Lung (tissue), 12 donors: ENCODE measurements around the gene CAMK4. TPM values are rescaled to one million over a fixed set of nuclear protein-coding genes. Genes with fewer than 3 reads are reported as not detected.

ENCODE experiments used
- ATAC-seq: fragments of 200-7000 bp; cut with Tn5 transposase; one replicate; pipeline ENCODE4 v1.9.1; 2020; ENCODE audit warnings: moderate number of reproducible peaks; ENCODE audit not compliant: insufficient read depth, low FRiP score
- DNase-seq, 3 donors: peaks; one replicate each; pipeline ENCODE4 v3.0.0-alpha.2; 2013 to 2017
- H3K27ac ChIP-seq, 2 donors: one replicate each; pipeline ENCODE4 v1.5.1; 2013; ENCODE audit warnings: mild to moderate bottlenecking in 2 of 2, moderate library complexity in 2 of 2, control low read depth in 1 of 2, inconsistent platforms in 1 of 2, low read depth in 1 of 2, low read length in 1 of 2
- H3K27me3 ChIP-seq, 3 donors: one replicate each; pipeline ENCODE4 v1.5.1; 2013; ENCODE audit warnings: low read length in 2 of 3; ENCODE audit not compliant: control insufficient read depth in 3 of 3, insufficient read depth in 3 of 3
- H3K36me3 ChIP-seq, 4 donors: one replicate each; pipeline ENCODE4 v1.5.1; 2013; ENCODE audit warnings: low read length in 4 of 4, mild to moderate bottlenecking in 1 of 4, moderate library complexity in 1 of 4; ENCODE audit not compliant: control insufficient read depth in 4 of 4, insufficient read depth in 4 of 4
- H3K4me1 ChIP-seq, 5 donors: one replicate each; pipeline ENCODE4 v1.5.1; 2013; ENCODE audit warnings: low read length in 5 of 5, mild to moderate bottlenecking in 2 of 5, moderate library complexity in 1 of 5; ENCODE audit not compliant: control insufficient read depth in 5 of 5, insufficient read depth in 5 of 5
- H3K4me3 ChIP-seq: one replicate; pipeline ENCODE4 v1.5.1; 2013; ENCODE audit warnings: mild to moderate bottlenecking, control low read depth, moderate library complexity
- H3K9ac ChIP-seq, 2 donors: one replicate each; pipeline ENCODE4 v1.5.1; 2013; ENCODE audit warnings: low read length in 2 of 2, control low read depth in 1 of 2; ENCODE audit not compliant: insufficient read depth in 1 of 2
- H3K9me3 ChIP-seq, 4 donors: one replicate each; pipeline ENCODE4 v1.5.1; 2013; ENCODE audit warnings: low read length in 3 of 4, mild to moderate bottlenecking in 1 of 4, moderate library complexity in 1 of 4; ENCODE audit not compliant: control insufficient read depth in 4 of 4, insufficient read depth in 3 of 4
- WGBS, 2 donors: extraction: QIAGEN DNeasy Blood & Tissue Kit; methylation state at CpG; one replicate each; pipeline ENCODE4 v1.1.7; 2013; 5-methylcytosine and 5-hydroxymethylcytosine counted together
- polyA plus RNA-seq, 2 donors: library from polyadenylated mRNA; stranded (reverse); fragments of 200-250 nt; gene quantifications; one replicate each; pipeline ENCODE4 v1.2.1, GENCODE V29; 2013
- total RNA-seq, 2 donors: library from RNA; depleted of rRNA in 1 of 2; stranded (reverse); fragments of >200 nt in 1 of 2; gene quantifications; one replicate each; pipeline ENCODE4 v1.2.1, GENCODE V29; 2014 to 2021
- TF ChIP-seq, protein P1 (sequence below): IDR thresholded peaks from 2 replicates; pipeline ENCODE4 v1.5.1; 2012; ENCODE audit warnings: mild to moderate bottlenecking; ENCODE audit errors: control extremely low read depth, extremely low read depth
- donor health status: control.
- donor health status: control.
- donor health status: Bipolar disorder and iron deficiency.
- donor health status: healthy.
- donor health status: DM: yes; HTN: yes; CAD: no.

The CAMK4 gene
- total and polyA plus RNA-seq, 4 donors, result 0.18 to 27.7 (median 0.73) TPM

DNA sequence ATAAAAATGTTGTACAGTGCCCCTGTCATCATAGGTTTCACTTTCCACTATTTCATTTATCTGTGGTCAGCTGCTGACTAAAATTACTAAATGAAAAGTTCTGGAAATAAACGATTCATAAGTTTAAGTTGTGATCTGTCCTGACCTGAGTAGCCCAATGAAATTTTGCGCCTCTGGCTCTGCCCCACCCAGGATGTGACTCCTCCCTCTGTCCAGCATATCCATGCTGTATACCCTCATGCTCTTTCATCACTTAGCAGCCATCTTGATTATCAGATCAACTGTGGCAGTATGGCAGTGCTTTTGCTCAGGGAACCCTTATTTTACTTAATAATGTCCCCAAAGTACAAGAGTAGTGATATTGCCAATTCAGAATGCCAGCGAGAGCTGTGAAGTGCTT lies 190.9 kb downstream of the CAMK4 start:
- DNase-seq (no peak), ATAC-seq (no peak)
- Histone ChIP-seq H3K4me1 (no peaks in the 10 kb centered on the region), H3K4me3 (no peak overlapping the region), H3K9ac (no peak overlapping the region), H3K36me3 (no peaks in the 10 kb centered on the region), H3K27ac (no peak overlapping the region), H3K9me3 (no peaks in the 10 kb centered on the region), H3K27me3 (no peaks in the 10 kb centered on the region)
- TF ChIP-seq, protein P1, sequence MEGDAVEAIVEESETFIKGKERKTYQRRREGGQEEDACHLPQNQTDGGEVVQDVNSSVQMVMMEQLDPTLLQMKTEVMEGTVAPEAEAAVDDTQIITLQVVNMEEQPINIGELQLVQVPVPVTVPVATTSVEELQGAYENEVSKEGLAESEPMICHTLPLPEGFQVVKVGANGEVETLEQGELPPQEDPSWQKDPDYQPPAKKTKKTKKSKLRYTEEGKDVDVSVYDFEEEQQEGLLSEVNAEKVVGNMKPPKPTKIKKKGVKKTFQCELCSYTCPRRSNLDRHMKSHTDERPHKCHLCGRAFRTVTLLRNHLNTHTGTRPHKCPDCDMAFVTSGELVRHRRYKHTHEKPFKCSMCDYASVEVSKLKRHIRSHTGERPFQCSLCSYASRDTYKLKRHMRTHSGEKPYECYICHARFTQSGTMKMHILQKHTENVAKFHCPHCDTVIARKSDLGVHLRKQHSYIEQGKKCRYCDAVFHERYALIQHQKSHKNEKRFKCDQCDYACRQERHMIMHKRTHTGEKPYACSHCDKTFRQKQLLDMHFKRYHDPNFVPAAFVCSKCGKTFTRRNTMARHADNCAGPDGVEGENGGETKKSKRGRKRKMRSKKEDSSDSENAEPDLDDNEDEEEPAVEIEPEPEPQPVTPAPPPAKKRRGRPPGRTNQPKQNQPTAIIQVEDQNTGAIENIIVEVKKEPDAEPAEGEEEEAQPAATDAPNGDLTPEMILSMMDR, result no peak
- 88 to 92% methylated on average over 3 of the region's 3 CpGs for WGBS, 2 donors

DNA sequence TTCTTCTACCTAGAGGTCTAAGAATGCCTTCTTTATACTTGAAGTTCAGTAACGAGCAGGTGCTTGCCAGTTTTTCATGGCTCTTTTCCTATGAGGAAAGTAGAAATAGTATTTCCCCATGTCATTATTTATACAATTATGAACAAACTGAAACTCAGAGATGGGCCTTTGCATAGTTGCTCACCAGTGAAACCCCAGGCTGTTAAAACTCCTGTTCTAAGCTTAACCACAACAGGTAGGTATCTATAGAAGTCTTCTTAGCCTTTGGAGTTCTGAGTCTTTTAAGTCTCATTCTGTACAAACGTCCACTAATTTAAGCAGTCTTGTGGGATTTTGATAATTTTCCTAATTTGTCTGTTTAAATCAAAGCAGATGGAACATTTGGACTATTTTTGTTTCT lies 198.1 kb downstream of the CAMK4 start:
- ATAC-seq, result no peak
- Histone ChIP-seq H3K4me3 (no peak overlapping the region), H3K4me1 (no peaks in the 10 kb centered on the region), H3K36me3 (no peaks in the 10 kb centered on the region), H3K27ac (no peak overlapping the region), H3K9me3 (no peaks in the 10 kb centered on the region), H3K27me3 (no peaks in the 10 kb centered on the region), H3K9ac (no peak overlapping the region)
- TF ChIP-seq, protein P1, result no peak
- no peak for DNase-seq
- WGBS, 2 donors, result 74 to 78% methylated on average over 2 of the region's 2 CpGs

DNA sequence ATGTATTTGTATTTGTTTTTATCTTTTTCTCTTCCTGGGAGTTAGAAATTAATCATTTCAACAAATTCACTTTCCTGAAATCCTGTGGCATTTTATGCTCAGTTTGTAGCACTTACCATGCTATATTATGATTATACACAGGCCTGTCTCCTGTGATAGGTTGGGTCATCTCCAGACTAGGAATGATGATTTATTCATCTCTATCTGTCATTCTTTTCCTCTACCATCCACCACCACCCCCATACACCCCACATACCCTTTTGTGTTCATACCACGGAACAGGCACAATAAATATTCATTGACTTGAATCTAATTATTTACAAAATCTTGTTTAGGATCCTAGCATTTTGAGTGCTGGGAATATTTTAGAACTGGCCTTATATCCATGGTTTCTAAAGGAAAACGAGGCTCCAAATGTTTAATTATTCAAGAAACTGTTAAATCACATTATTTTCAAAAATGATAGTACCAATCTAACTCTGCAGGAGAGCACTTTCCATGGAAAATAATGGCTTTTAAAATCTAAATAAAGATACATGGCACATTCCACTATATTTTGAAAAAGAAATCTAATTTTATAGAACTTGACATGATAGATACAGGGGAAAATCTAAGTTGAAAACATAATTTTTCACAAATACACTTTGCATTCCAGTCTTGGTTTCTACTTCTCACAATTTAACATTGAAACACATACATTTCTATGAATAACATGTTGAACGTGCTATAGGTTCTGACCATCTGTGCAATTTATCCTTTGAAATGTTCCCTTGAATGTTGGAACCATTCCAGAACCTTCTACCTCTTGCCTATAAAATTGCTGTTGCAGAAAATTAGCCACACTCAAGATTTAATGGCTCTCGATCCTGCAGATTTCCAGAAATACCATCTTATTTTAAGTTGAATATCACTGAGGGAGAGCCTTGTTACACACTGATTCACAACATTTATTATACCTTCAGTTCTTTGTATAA lies 198.8 kb downstream of the CAMK4 start:
- Histone ChIP-seq H3K36me3 (no peaks in the 10 kb centered on the region), H3K27ac (no peak overlapping the region), H3K27me3 (no peaks in the 10 kb centered on the region), H3K4me1 (no peaks in the 10 kb centered on the region), H3K4me3 (no peak overlapping the region), H3K9me3 (peaks cover 0 to 2% (median 0%) of the 10 kb centered on the region in 4 donors), H3K9ac (no peak overlapping the region)
- TF ChIP-seq, protein P1, result no peak
- DNase-seq (no peak), ATAC-seq (no peak)
- WGBS, 2 donors, result 79 to 82% methylated on average over 4 of the region's 4 CpGs
